GM12878 (cell line): ENCODE data around the gene PTPRN2. TPM values are rescaled to one million over a fixed set of nuclear protein-coding genes. Genes with fewer than 3 reads are reported as not detected.

ENCODE experiments used
- ATAC-seq: fragments of 200-7000 bp; cut with Tn5 transposase; 3 replicates; pipeline ENCODE4 v1.9.1; 2020; ENCODE audit warnings: mild to moderate bottlenecking, moderate library complexity
- BruUV-seq: library from RNA; stranded (reverse); fragments of 400-500 nt; replicated peaks from 2 replicates; lab custom pipeline; 2021; lab: Mats Ljungman, UMichigan
- CTCF ChIA-PET: fragments of 300-600 bp; sonication (Branson Sonifier 250); formaldehyde crosslinking; extraction: SDS; loops from one replicate; lab custom pipeline; 2021; ENCODE audit warnings: inconsistent platforms; lab: Yijun Ruan, JAX
- POLR2A ChIA-PET: fragments of 350-600 bp; formaldehyde crosslinking; extraction: SDS; loops from one replicate; lab custom pipeline; 2021; ENCODE audit warnings: inconsistent platforms; lab: Charles Lee
- RAD21 ChIA-PET: fragments of 300-600 bp; sonication (Branson Sonifier 250); formaldehyde crosslinking; loops from one replicate; lab custom pipeline; 2023; ENCODE audit warnings: antibody characterized with exemption; ENCODE audit not compliant: unreplicated experiment; lab: Charles Lee
- SMC1A ChIA-PET: fragments of 300-600 bp; sonication (Branson Sonifier 250); formaldehyde crosslinking; loops from one replicate; lab custom pipeline; 2023; ENCODE audit not compliant: unreplicated experiment, uncharacterized antibody; lab: Charles Lee
- DNase-seq: peaks from one replicate; pipeline ENCODE4 v3.0.0-alpha.2; 2011; ENCODE audit warnings: low read depth, low spot score
- FAIRE-seq: peaks from 3 replicates; lab custom pipeline; 2011; peaks lifted over from hg19 to GRCh38; lab: Jason Lieb, UNC
- H2AFZ ChIP-seq: 2 replicates; pipeline ENCODE4 v1.6.0; 2011; ENCODE audit warnings: low read depth, low read length, control low read depth; ENCODE audit not compliant: control insufficient read depth
- H3K27ac ChIP-seq: 2 replicates; pipeline ENCODE4 v1.5.1; 2011; ENCODE audit warnings: control low read depth; ENCODE audit not compliant: control insufficient read depth, insufficient read depth
- H3K27me3 ChIP-seq, 2 experiments: replicated peaks in 1 of 2; 2 replicates each; pipeline versions ENCODE4 v1.6.0 to v1.6.1; 2011; ENCODE audit warnings: low read length in 1 of 2; ENCODE audit not compliant: control insufficient read depth in 2 of 2, insufficient read depth in 2 of 2
- H3K36me3 ChIP-seq, 2 experiments: 2 replicates each; pipeline ENCODE4 v1.5.1; 2011; ENCODE audit warnings: low read length in 1 of 2; ENCODE audit not compliant: control insufficient read depth in 2 of 2, insufficient read depth in 2 of 2
- H3K4me1 ChIP-seq: 2 replicates; pipeline ENCODE4 v1.6.1; 2011; ENCODE audit warnings: mild to moderate bottlenecking, low read length, moderate library complexity, mixed read lengths; ENCODE audit not compliant: control insufficient read depth, insufficient read depth
- H3K4me2 ChIP-seq: 2 replicates; pipeline ENCODE4 v1.6.0; 2011; ENCODE audit warnings: control low read depth; ENCODE audit not compliant: control insufficient read depth, insufficient read depth
- H3K4me3 ChIP-seq: fragments of 200-600 bp; sonication (generic); 2 replicates; pipeline ENCODE4 v1.5.1; 2016
- H3K79me2 ChIP-seq: 2 replicates; pipeline ENCODE4 v1.6.0; 2011; ENCODE audit warnings: low read length; ENCODE audit not compliant: control insufficient read depth, insufficient read depth
- H3K9ac ChIP-seq: 2 replicates; pipeline ENCODE4 v1.8.0; 2011; ENCODE audit warnings: low read length, control low read depth, mixed read lengths; ENCODE audit not compliant: control insufficient read depth, insufficient read depth
- H3K9me3 ChIP-seq: replicated peaks from 3 replicates; pipeline ENCODE4 v1.5.1; 2011; ENCODE audit warnings: mild to moderate bottlenecking, low read length; ENCODE audit not compliant: control insufficient read depth, insufficient read depth
- H4K20me1 ChIP-seq: 2 replicates; pipeline ENCODE4 v1.6.0; 2011; ENCODE audit not compliant: control insufficient read depth, insufficient read depth
- CHD2 ChIP-seq: IDR thresholded peaks from 2 replicates; pipeline ENCODE4 v1.6.1; 2011; ENCODE audit warnings: low read depth, low read length, improper control_type of control experiment, borderline replicate concordance
- CHD4 ChIP-seq: fragments of 200-600 bp; sonication (generic); IDR thresholded peaks from 2 replicates; pipeline ENCODE4 v1.6.1; 2016; ENCODE audit warnings: mild to moderate bottlenecking
- ETV6 ChIP-seq, 2 experiments: fragments of 450-650 bp in 1 of 2; IDR thresholded peaks in 1 of 2; conservative IDR thresholded peaks in 1 of 2; 2 replicates each; pipeline ENCODE4 v1.6.1; 2014; ENCODE audit warnings: antibody characterized with exemption in 1 of 2, borderline replicate concordance in 1 of 2, low read depth in 1 of 2, mild to moderate bottlenecking in 1 of 2, moderate library complexity in 1 of 2
- GABPA ChIP-seq: IDR thresholded peaks from 2 replicates; pipeline ENCODE4 v1.6.1; 2014; ENCODE audit warnings: antibody characterized with exemption, low read depth, mild to moderate bottlenecking, inconsistent platforms
- GATAD2B ChIP-seq: fragments of 450-650 bp; conservative IDR thresholded peaks from 2 replicates; pipeline ENCODE4 v1.6.1; 2017; ENCODE audit warnings: low read depth, mild to moderate bottlenecking, moderate library complexity
- KAT2A ChIP-seq: conservative IDR thresholded peaks from 2 replicates; pipeline ENCODE4 v1.6.1; 2011; ENCODE audit warnings: low read depth, low read length; ENCODE audit not compliant: control insufficient read depth
- MYC ChIP-seq: IDR thresholded peaks from 2 replicates; pipeline ENCODE4 v1.6.1; 2011; ENCODE audit warnings: mild to moderate bottlenecking, low read length, moderate library complexity, inconsistent platforms; ENCODE audit not compliant: insufficient read depth, insufficient replicate concordance, insufficient read length, severe bottlenecking
- NFIC ChIP-seq: IDR thresholded peaks from 2 replicates; pipeline ENCODE4 v1.6.1; 2012; ENCODE audit warnings: low read depth, mild to moderate bottlenecking, inconsistent platforms, low read length, moderate library complexity
- NFXL1 ChIP-seq: fragments of 450-650 bp; IDR thresholded peaks from 2 replicates; pipeline ENCODE4 v1.6.1; 2017; ENCODE audit warnings: antibody characterized with exemption, mild to moderate bottlenecking, borderline replicate concordance
- NR2C1 ChIP-seq: fragments of 450-650 bp; IDR thresholded peaks from 2 replicates; pipeline ENCODE4 v1.6.1; 2017; ENCODE audit warnings: antibody characterized with exemption, mild to moderate bottlenecking, moderate library complexity
- PML ChIP-seq: IDR thresholded peaks from 2 replicates; pipeline ENCODE4 v1.6.1; 2012; ENCODE audit warnings: low read length, inconsistent platforms
- TCF3 ChIP-seq: IDR thresholded peaks from 2 replicates; pipeline ENCODE4 v1.6.1; 2012; ENCODE audit warnings: low read depth, mild to moderate bottlenecking, low read length, borderline replicate concordance; ENCODE audit not compliant: insufficient read depth
- TCF7 ChIP-seq: IDR thresholded peaks from 2 replicates; pipeline ENCODE4 v1.6.1; 2014; ENCODE audit warnings: antibody characterized with exemption, borderline replicate concordance
- ZNF217 ChIP-seq: fragments of 450-650 bp; IDR thresholded peaks from 2 replicates; pipeline ENCODE4 v1.6.1; 2017; ENCODE audit warnings: antibody characterized with exemption, mild to moderate bottlenecking
- ZNF274 ChIP-seq: IDR thresholded peaks from one replicate; pipeline ENCODE4 v1.8.0; 2011; ENCODE audit not compliant: insufficient read length, insufficient read depth
- WGBS: methylation state at CpG from one replicate; pipeline ENCODE4 v1.1.6; 2016; ENCODE audit warnings: low lambda C conversion rate; ENCODE audit not compliant: insufficient replicate concordance, insufficient coverage; ENCODE audit errors: missing lambda C conversion rate; 5-methylcytosine and 5-hydroxymethylcytosine counted together
- in situ Hi-C: fragments of 300-500 bp; cut with MboI; formaldehyde crosslinking; loops from 9 replicates; pipeline ENCODE4 v1.14.3; 2018; ENCODE audit warnings: mixed read lengths
- intact Hi-C: fragments of 100-400 bp; cut with micrococcal nuclease; formaldehyde crosslinking; loops from one replicate; pipeline ENCODE4 v1.14.2; 2022; ENCODE audit not compliant: unreplicated experiment
- polyA plus RNA-seq, 11 experiments: library from polyadenylated mRNA; depleted of rRNA in 4 of 11; unstranded in 6 of 11; stranded (reverse) in 5 of 11; fragments of >200 nt; fragmentation: Nextera tagmentation in 4 of 11; fragmentation: Illumina TruSeq in 1 of 11; extraction: Ambion mirVana in 4 of 11; extraction: Trizol in 1 of 11; gene quantifications; 1 replicate in 1 of 11; 2 replicates in 10 of 11; pipeline versions ENCODE4 v1.2.1 to v1.2.3, GENCODE V29; 2011 to 2016; ENCODE audit warnings: inconsistent platforms in 2 of 11, missing spikeins in 2 of 11, low read depth in 1 of 11
- total RNA-seq, 4 experiments: library from RNA; depleted of rRNA in 3 of 4; stranded (reverse); fragments of >200 nt in 3 of 4; fragmentation: Illumina TruSeq in 1 of 4; extraction: Trizol in 1 of 4; gene quantifications; 2 replicates each; pipeline versions ENCODE4 v1.2.1 to v1.2.3, GENCODE V29; 2013 to 2021
- TF ChIP-seq, protein P1 (sequence below): fragments of 450-650 bp; IDR thresholded peaks from 2 replicates; pipeline ENCODE4 v1.6.1; 2016; ENCODE audit warnings: mild to moderate bottlenecking

The PTPRN2 gene
- total and polyA plus RNA-seq, 10 of the 15 experiments (the other 5 are each of a cell fraction or from before 2014, with no cell fraction given), result 5.4 TPM; not detected in 9

DNA sequence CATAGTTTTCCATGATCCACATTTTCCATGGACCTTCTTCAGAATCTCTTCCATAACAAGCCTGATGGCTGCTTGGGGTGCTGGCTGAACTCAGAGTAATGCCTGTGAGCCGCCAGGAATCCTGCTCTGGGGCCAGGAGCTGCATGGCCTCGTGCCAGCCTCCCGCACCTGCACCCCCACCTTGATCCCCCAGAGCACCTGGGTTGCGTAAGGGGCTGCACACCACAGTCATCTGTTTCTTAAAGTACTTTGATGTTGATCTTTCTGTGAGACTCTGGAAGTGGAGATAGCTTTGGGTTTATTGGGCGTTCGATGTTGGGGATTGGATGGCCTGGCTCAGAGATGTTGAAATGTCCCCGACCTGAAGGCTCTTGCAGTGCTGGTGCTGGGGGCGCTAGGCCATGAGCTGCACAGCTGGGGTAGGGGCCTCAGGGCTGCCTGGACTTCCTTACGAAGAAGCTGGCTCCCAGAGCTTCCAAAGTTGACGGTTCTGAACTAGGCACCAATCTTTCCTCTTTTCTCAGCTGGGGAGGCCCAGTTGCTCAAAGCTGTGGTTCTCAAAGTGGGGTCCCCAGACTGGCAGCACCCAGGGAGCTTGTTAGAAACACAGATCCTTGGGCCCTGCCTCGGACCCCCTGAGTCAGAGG, 716.9 kb downstream of the PTPRN2 start:
- H3K79me2 ChIP-seq, result no peaks in the 10 kb centered on the region
- ATAC-seq (no peak), FAIRE-seq (no peak), DNase-seq (no peak)
- H3K4me1 ChIP-seq, result no peaks in the 10 kb centered on the region
- intact Hi-C loops, result no loop called here
- in situ Hi-C loops, result no loop called here
- no TSS peak for BruUV-seq
- H3K4me3 ChIP-seq, result no peak overlapping the region
- no peak overlapping the region for H3K27ac ChIP-seq
- H3K4me2 ChIP-seq, result no peak overlapping the region
- H3K27me3 ChIP-seq, result no peaks in the 10 kb centered on the region
- RAD21 ChIA-PET, result no interaction called here
- POLR2A ChIA-PET, result no interaction called here
- no peak overlapping the region for H3K9ac ChIP-seq
- no peak overlapping the region for H2AFZ ChIP-seq
- CTCF ChIA-PET, result no interaction called here
- SMC1A ChIA-PET, result no interaction called here
- 21% methylated on average over 10 of the region's 11 CpGs for WGBS
- no peaks in the 10 kb centered on the region for H3K36me3 ChIP-seq
- TF ChIP-seq CHD2 (no peak), GATAD2B (no peak)
- no peaks in the 10 kb centered on the region for H4K20me1 ChIP-seq
- no peaks in the 10 kb centered on the region; the same call in 2 of the 3 replicates for H3K9me3 ChIP-seq

DNA sequence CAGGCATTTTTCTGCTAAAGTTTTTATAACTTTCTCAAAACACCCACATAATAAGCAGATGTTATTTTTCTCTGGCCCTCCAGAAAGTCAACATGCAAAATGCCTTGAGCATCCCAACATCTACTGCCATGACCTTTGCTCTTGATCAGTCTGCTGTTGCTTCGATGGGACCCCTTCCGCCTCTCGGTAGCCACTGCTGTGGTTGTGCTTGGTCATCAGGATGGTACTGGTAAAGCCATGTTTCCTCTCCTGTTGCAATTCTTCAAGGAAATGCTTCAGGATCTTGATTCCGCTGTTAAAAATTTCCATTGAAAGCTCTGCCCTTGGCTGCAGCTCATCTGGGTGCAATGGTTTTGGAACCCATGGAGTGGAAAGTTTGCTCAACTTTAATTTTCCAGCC, 717.8 kb downstream of the PTPRN2 start:
- Histone ChIP-seq H4K20me1 (no peaks in the 10 kb centered on the region), H3K4me1 (no peaks in the 10 kb centered on the region), H3K4me3 (no peak overlapping the region), H3K79me2 (no peaks in the 10 kb centered on the region), H3K9ac (no peak overlapping the region), H3K27ac (no peak overlapping the region), H3K36me3 (no peaks in the 10 kb centered on the region), H3K27me3 (no peaks in the 10 kb centered on the region), H3K4me2 (no peak overlapping the region), H3K9me3 (no peaks in the 10 kb centered on the region; the same call in 2 of the 3 replicates), H2AFZ (no peak overlapping the region)
- no peak for ATAC-seq
- in situ Hi-C loops, result no loop called here
- BruUV-seq, result no TSS peak
- WGBS, result 47% methylated on average over 4 of the region's 4 CpGs
- SMC1A ChIA-PET, result no interaction called here
- no peak for FAIRE-seq
- intact Hi-C loops, result no loop called here
- no peak for DNase-seq
- RAD21 ChIA-PET, result no interaction called here
- POLR2A ChIA-PET, result no interaction called here
- CTCF ChIA-PET, result no interaction called here
- TF ChIP-seq ZNF274 (no peak), GATAD2B (no peak), CHD4 (no peak), MYC (no peak), ZNF217 (no peak), NFIC (no peak), TCF7 (no peak), ETV6 (conservative IDR thresholded peaks at IDR 0.05 in 1 of 2, IDR thresholded peaks at IDR 0.05 in 1 of 2; ENCODE audit: borderline replicate concordance in 1 of 2, low read depth in 1 of 2) (no peak), GABPA (no peak), TCF3 (no peak), NR2C1 (no peak), KAT2A (no peak), NFXL1 (no peak), PML (no peak)
- TF ChIP-seq, protein P1, sequence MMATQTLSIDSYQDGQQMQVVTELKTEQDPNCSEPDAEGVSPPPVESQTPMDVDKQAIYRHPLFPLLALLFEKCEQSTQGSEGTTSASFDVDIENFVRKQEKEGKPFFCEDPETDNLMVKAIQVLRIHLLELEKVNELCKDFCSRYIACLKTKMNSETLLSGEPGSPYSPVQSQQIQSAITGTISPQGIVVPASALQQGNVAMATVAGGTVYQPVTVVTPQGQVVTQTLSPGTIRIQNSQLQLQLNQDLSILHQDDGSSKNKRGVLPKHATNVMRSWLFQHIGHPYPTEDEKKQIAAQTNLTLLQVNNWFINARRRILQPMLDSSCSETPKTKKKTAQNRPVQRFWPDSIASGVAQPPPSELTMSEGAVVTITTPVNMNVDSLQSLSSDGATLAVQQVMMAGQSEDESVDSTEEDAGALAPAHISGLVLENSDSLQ, result no peak
